CD4-positive, alpha-beta T cell treated with Interleukin-2 at 100 ng/mL for 4 hours (primary cell): ENCODE data around the gene B4GALT5.
"Not testable (repeated sequence)": the region's sequence is repeated elsewhere in the genome, so short reads cannot be mapped to it uniquely, and the experiment has no call there.

Experiments used
- DNase-seq: peaks from one replicate; pipeline ENCODE4 v3.0.0-alpha.2; 2020; ENCODE audit warnings: low spot score

The B4GALT5 gene

DNA sequence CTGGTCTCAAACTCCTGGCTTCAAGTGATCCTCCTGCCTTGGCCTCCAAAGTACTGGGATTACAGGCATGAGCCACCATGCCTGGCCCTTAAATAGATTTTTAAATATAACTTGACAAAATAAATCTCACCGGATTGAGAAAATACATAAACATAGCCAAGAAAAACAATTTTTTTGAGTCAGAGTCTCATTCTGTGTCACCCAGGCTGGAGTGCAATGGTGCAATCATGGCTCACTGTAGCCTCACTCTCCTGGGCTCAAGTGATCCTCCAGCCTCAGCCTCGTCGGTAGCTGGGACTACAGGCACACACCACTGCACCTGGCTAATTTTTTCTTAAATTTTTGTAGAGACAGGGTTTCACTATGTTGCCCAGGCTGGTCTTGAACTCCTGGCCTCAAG, 85.4 kb downstream of the B4GALT5 start:
- DNase-seq: not testable (repeated sequence)

DNA sequence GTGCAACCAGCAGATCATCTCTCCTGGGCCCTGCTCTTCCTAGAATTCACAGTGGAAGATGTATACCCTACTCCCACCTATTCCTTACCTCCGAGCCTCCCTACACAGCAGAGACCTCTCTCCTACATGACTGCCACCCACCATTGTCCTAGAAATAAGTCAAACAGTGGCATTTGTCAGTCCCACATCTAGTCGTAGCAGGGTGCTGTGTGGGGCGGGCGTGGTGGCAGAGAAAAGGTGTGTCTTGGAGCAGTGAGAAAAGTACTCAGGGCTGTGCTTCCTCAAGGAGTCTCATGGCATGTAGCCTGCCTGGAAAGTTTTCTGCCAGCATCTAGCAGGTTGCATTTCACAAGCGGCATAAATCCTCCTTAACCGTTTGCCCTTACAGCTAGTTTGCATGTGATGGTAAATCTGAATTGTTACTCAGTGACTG, 86.3 kb downstream of the B4GALT5 start:
- no peak for DNase-seq

DNA sequence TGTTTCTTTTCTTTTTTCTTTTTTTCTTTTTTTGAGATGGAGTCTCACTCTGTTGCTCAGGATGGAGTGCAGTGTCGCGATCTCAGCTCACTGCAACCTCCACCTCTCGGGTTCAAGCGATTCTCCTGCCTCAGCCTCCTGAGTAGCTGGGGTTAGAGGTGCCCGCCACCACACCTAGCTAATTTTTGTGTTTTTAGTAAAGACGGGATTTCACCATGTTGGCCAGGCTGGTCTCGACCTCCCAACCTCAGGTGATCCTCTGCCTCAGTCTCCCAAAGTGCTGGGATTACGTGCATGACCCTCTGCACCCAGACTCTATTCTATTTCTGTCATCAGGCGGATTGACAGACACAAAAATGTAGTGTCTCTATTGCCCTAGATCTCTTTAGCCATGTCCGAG, 88.7 kb downstream of the B4GALT5 start:
- DNase-seq: not testable (repeated sequence)

DNA sequence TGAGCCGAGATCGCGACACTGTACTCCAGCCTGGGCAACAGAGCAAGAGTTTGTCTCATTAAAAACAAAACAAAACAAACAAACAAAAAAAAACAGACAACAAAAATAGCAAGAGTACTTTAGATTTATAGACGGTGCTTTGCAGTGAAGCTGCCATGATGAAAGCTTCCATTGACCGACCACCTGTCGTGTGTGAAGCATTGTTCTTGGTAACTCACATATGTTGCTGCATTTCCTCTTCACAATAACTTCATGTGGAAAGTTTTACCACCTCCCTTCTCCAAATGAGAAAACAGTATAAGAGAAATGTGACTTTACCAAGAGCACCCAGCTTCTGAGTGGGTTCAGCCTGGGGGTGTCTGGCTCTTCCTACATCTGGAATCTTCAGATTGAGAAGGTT, 89.4 kb downstream of the B4GALT5 start:
- DNase-seq: no peak

DNA sequence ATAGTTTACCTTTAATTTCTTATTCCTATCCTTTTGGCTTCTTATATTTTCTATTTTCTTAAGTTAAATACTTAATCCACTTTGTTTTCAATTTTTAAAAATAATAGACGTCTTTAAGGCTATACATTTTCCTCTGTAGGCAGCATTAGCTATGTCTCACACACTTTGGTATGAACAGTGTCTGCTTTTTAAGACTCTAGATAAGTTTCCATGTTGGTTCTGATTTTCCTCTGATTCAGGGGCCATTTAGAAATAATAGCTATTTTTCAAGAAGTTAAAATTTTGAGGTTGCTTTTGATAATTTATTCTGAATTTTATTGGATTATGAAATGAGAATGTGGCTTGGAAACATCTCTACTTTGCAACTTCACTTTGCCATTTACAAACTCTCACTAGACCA, 91.4 kb downstream of the B4GALT5 start:
- no peak for DNase-seq

DNA sequence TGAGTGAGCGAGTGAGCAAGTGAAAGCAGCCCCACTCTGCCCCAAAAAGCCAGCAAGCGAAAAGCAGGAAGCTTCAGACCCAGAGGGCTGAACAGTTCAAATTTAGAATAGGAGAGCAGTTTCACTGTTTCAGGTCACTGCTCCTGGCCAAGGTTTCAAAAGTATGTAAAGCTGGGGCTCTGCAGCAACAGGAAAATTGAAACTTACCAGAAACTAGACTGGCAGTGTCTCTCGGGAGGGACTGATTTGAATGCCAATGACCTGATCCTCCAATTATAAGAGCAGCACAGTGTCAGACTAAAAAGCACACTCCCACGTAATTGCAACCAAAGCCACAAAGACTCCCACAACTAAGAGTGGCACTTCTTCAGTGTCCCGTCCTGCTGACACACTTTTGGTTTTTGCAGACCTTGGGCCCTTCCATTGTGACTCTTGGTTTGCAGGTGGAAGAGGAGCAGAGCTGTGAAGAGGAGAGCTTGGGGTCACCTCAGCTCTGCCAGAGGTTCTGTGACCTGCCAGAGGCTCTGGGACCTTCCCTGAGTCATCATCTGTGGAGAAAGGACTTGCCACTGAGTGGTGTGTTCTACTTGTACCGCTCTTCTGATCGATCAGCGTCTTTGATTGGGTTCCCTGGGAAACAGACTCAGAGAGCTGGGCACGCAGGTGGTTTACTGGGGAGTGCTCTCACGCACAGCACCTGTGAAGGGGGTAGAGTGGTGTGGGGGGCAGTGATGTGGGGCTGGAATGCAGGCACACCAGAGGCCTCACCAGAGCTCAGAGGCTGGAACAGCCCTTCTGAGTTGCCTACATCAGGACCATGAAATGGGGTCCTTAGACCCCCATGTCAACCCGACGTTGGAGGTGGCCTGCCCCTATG, 93.1 kb downstream of the B4GALT5 start:
- peak; percentile 11 for DNase-seq

DNA sequence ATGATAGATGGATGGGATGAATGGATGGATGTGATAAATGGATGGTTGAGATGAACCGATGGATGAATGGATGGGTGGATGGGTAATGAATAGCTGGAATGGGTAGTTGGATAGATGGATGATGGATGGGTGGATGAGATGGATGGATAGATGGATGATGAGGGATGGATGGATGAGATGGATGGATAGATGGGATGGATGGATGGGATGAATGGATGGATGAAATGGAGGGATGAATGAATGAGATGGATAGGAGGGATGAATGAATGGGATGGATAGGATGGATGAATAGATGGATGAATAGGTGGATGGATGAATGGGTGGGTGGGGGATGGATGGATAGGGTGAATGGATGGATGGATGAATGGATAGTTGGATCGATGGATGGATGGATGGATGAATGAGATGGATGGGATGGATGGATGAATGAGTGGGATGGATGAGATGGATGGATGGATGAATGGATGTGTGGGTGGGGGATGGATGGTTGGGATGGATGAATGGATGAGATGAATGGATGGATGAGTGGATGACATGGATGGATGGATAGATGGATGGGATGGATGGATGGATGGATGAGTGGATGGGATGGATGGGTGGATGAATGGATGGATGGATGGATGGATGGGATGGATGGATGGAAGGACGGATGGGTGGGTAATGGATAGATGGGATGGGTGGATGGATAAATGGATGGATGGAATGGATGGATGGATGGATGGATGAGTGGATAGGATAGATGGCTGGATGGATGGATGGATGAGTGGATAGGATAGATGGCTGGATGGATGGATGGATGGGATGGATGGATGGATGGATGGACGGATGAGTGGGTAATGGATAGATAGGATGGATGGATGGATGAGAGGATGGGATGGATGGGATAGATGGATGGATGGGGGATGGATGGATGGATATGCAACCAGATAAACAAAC, 94.3 kb downstream of the B4GALT5 start:
- DNase-seq: no peak

DNA sequence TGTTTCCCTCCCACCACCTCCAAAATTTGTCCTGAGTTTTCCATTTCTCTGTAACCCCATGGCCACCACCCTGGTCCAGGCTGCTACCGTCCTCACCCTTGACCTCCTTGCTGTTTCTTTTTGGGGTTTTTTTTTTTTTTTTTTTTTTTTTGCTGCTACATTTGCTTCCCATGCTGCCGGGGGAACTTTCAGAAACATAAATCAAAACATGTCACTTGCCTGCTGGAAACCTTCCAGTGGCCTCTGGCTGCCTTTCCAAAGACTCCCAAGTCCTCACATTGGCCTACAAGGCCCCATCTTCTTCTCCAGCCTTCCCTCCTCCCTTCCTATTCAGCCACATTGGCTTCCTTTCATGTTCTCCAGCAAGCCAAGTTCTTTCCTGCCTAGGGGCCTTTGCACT, 95.4 kb downstream of the B4GALT5 start:
- no peak for DNase-seq

DNA sequence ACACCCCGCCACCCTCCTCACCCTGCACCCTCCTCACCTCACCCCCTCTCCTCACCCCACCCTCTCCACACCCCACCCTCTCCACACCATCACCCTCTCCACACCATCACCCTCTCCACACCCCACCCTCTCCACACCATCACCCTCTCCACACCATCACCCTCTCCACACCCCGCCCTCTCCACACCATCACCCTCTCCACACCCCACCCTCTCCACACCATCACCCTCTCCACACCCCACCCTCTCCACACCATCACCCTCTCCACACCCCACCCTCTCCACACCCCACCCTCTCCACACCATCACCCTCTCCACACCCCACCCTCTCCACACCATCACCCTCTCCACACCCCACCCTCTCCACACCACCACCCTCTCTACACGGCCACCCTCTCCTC, 96.3 kb downstream of the B4GALT5 start:
- not testable (repeated sequence) for DNase-seq

DNA sequence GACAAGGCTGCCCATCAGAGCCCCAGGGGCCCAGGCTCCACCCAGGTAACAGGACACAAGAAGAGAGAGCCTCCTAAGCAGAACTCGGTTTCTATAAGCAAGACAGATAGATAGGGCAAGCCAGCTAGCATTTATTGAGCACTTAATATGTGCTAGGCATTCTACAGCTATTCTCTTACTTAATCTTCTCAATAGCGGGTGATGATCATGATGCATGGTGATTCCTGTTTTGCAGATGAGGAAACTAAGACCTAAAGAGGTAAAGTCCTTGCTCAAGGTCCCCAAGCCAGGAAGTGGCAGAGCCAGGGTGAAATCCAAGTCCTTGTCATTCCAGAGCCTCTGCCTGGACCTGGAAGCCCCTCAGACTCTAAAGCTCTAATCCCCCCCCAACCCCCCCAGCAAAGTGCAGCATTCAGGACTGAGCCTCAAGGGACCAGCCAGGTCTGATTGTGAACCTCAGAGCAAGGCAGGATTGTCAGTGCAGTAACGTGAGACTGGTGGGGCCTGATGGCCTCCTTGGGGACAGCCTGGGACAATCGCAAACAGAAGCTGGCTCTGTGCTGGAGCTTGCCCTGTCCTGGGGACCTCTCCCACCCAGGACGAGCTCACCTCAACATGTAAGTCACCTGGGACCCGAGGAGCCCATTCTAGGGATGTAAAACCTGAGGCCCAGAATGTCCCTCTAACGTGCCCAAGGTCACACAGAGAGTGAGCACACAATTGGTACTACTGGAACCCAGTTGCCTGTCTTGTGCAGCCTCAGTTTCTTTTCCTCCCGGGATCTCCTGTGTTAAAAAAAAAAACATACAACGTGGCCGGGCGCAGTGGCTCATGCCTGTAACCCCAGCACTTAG, 97.3 kb downstream of the B4GALT5 start:
- no peak for DNase-seq

DNA sequence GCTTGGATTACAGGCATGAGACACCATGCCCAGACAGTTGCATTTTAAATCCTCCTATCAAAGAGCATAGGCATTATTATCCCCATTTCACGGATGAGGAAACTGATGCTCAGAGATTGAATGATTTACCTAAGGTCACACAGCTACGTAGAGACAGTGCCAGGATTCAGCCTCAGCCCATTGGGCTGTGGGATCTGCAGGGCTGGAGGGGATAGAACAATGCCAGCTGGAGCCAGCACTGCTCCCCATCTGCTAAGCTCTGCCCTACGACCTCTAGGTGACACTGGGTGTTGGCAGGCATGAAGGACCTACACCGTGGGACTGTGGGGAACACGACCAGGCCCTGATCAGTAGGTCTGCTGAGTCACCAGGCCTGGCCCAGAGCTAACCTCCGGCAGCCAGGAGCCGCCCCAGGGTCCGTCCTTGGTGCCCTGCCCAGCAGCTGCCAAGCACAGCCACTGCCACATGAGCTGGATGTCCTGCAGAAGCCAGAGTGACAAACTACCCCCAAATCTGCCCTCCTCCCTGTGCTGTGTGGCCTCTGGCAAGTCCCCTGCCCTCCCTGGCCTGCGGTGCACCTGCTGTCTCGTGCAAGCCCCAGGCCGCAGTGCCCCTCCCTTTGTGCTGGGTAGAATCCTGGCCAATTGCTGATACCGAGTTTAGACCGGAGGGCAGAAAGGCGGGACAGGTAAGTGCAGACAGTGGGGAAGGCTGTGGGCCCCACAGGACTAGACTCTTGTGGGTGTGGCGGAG, 98.1 kb downstream of the B4GALT5 start:
- no peak for DNase-seq

DNA sequence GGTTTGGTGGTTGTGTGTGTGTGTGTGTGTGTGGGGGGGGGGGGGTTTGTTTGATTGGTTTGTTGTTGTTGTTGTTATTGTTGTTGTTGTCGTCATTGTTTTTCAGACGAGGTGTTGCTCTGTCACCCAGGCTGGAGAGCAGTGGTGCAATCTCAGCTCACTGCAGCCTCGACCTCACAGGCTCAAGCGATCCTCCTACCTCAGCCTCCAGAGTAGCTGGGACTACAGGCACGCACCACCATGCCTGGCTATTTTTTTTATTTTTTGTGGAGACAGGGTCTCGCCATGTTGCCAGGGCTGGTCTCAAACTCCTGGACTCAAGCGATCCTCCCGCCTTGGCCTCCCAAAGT, 98.7 kb downstream of the B4GALT5 start:
- DNase-seq: not testable (repeated sequence)

DNA sequence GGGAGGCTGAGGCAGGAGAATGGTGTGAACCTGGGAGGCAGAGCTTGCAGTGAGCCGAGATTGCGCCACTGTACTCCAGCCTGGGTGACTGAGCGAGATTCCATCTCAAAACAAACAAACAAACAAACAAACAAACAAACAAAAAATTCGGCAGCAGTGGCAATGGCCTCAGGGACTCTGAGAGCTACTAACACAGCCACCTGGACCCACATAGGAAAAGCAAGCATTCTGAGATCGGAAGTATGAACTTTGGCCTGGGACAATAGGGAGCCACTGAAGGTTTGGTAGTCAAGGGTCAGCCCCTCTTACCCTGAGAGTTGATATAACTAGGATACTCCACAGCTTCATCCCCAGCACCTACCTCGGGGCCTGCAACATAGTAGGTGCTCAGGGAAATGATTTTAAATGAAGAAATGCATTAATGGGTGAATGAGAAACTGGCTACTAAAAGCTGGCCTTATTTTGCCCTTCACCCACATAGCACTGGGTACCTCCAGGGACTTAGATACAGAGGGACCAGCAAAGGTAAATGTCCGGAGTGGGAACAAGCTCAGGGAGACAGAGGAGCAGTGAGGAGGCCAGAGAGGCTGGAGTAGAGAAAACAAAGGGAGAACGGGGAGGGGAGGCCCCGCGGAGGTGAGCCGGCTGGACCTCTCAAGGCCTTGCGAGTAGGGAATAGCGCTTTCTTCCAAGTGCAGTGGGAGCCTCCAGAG, 99.2 kb downstream of the B4GALT5 start:
- DNase-seq: no peak

DNA sequence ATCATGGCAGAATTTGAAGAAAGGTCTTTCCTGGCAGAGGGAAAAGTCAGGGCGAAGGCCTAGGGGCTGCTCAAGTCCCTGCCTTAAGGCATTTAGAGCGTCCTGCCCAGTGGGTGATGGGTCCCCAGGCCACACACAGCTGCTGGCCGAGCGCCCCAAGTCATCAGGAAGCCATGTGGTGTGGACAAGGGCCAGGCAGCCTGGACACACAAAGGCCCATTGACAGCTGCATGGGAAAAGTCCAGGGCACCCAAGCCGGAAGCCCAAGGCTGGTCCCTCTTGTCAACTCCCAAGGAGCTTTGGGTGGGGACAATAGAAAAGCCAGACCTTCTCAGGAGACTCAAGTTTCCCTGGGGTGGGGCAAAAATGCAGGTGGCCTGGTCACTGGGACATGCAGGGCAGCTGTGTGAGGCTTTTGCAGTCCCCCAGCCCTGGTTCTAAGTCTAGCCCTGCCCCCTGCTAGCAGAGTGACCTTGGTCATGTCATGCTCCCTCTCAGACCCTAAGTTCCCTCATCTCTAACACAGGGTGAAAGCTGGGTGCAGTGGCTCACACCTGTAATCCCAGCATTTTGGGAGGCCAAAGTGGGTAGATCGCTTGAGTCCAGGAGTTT, 101.4 kb downstream of the B4GALT5 start:
- DNase-seq: no peak

DNA sequence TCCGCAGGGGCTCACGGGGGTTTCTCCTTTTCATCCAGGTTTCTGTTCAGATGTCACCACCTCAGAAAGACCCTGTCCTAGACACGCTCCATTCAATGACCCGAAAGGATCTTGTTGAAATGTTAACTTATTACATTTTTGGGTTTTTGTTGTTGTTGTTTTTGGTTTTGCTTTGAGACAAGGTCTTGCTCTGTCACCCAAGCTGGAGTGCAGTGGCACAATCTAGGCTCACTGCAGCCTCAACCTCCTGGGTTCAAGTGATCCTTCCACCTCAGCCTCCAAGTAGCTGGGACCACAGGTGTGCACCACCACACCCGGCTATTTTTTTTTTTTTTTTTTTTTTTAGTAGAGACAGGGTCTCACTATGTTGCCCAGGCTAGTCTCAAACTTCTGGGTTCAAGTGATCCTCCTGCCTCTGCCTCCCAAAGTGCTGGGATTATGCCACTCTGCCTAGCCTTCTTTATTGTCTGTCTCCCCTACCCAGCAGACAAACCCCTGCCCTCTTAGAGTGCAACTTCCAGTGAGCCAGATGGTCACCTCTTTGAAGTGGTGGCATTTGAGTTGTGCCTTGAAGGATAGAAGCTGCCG, 102.0 kb downstream of the B4GALT5 start:
- DNase-seq: not testable (repeated sequence)

DNA sequence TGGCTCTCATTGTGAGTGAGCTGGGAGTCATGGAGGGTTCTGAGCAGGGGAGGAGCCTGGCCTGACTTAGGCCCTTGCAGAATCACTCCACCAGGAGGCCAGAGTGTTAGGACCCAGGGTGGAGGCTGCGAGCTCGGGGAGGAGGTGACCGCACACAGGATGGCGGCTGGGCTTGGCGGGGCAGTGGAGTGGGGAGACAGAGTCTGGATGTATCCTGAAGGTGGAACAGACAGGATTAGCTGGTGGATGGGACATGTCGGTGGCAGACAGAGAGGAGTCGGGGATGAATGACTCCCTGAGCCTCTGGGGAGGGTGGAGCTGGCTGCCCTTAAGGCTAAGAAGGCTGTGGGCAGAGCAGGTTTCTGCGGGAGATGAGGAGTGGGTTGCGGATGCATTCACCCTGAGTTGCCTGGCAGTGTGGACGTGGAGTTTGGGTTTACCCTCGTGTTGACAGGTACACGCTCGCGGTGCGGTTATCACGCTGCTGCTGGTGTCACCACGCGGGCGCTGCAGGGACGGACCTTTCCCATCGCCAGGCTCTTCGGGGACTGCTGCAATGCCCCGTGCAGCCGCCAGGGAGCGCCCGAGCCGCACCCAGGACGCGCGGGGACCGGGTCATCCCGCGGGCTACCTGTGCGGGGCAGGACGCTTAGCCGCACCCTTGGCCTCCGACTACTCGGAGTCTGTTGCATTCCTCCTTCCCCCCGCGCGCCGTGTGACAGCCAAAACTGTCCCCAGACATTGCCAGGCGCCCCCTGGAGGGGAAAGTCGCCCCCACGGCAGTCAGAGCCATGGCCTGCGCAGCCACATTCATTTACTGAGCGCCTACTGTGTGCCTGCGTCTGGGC, 102.8 kb downstream of the B4GALT5 start:
- DNase-seq: peak; percentile 81

DNA sequence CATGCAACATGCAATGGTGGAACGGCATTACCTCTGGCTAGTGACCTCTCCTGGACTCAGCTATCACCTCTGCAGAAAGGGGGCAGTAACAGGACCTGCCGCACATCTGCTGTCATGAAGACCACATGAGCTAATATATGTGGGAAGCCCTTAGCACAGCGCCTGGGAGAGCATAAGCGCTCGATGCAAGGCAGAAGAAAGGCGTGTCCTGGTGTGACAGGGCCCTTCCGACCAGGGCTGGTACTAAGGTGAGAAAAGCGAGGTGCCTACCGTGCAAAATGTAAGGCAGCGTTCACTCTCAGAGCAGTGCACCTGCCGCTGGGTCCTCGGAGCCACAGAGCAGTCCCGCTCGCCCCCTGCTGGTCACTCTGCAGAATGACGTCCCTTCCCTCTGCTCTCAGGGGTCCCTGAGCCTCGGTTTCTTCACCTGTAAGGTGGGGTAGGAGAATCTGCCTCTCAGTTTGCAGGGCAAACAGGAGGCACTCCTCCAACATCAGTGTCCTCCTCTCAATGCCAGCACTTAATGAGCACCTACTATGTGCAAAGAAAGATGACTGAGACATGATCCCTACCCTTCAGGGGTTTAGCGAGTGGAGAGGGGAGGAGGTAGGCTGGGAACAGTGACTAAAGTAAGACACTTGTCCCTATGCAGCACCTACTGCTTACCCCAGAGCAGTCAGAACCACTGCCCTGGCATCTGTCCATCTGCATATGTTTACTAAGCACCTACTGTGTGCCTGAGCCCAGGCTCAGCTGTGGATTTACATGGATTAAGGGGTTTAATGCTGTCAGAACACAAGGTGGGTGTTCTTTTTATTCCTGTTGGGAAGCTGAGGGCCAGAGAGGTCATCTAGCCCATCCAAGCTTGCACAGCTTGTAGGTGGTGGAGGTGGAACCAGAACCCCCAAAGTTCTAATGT, 104.7 kb downstream of the B4GALT5 start:
- peak; percentile 78 for DNase-seq

DNA sequence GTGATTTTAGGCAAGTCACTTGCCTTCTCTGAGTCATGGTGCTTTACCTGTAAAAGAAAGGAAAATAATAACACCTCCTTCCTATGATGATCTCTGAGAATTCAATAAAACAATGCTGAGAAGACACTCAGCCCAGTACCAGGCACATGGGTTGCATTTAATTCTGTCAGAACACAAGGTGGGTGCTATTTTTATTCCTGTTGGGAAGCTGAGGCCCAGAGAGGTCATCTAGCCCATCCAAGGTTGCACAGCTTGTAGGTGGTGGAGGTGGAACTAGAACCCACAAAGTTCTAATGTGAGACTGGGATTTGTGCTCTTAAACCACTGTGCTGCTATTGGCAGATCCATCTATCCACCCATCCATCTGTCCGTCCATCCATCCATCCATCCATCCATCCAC, 106.1 kb downstream of the B4GALT5 start:
- no peak for DNase-seq
